IPS-NIHi11 (cell line): ENCODE measurements around the gene NR5A1.

Experiments
- DNase-seq: peaks from one replicate; pipeline ENCODE4 v3.0.0; 2012; ENCODE audit warnings: mixed read lengths, low spot score

Gene NR5A1

DNA sequence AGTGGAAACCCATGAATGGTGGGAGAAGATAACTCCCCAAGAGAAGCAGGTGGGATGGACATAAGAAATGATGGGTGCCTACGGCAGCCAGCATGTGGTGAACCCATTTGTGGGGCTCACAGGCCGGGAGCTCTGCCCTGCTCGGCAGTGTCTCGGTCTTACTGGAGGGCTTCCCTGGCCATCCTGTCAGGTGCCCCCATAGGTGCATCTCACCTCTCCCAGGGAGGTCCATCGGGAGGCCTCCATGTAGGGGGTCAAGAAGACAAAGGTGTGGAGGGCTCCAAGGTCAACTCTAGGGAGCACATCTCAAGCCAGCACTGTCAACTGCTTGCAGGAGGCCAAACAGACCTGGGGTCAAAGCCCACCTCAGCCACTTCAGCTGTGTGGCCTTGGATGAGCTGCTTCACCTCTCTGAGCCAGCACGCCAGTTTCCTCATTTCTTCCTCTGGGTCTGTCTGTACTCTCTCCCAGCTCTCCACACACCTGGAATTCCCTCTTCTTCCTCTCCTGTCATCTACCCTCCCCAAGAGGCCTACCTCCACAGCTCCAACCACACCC, 67.4 kb downstream of the NR5A1 start:
- no peak for DNase-seq

DNA sequence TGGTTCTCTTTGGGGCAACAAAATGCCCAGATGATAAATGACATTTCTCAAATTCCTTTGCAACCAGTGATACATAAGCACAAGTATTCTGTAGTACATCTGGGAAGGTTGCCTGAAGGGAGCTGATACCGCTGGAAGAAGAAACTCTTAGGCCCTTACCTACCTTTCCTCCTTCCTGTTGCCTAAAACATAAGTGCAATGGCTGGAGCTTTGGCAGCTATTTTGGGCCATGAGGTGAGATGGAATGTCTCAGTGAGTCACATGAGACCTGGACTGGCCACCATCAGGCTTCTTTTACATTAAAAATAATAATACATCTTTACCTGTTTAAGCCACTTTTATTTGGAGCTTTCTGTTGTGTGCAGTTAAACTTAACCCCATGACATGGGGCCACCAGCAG, 68.1 kb downstream of the NR5A1 start:
- no peak for DNase-seq

DNA sequence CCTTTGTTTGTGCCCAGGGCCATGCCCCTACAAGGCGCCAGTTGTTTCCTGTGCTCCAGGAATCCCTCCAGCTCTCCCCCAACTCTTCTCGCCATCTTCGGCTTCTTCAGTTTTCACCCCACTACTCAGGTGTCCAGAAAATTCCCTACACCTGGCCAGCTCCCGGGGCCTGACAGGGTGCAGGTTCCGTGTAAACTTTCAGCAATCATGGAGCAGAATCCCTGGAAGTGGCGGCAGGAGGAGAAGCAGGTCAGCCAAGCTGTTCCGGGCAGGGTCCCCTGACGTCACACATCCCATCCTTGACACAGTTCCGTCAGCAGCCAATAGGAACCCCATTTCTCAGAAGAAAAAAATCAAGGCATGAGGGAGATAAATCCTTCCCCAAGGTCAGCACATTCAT, 69.1 kb downstream of the NR5A1 start:
- DNase-seq, result no peak

DNA sequence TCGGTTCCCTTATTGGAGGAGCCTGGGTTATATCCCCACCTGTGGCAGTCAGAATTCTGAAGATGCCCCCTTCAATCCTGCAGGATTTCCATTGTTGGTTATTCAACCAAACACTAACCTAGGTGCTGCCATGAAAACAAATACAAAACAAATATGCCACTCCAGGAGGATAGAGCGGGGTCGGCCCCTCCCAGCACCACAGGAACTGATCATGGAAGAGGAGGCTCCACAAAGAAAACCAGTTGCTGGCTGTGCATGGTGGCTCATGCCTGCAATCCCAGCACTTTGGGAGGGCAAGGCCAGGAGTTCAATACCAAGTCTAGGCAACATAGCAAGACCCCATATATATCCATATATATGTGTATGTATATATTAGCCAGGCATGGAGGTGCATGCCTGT, 70.1 kb downstream of the NR5A1 start:
- no peak for DNase-seq

DNA sequence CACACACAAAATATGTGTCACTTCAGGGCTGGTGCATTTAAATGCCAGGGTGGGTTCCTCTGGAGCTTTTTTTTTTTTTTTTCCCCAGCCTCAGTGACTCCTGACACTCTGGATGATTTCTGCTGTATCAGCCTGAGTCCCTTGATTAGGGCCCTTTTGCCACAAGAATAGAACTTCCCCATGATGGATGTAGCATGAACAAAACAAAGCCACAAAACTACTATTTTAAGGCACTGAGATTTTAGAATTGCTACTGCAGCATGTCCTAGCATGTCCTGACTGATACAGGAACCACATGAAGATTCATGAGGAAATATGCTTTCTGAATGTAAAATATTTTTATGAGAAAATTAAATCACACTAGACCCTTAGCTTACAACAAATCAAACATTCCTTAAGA, 70.9 kb downstream of the NR5A1 start:
- DNase-seq, result no peak
